ENCODE data around the gene CABLES1.

GRCh38 chr18:23291456-23292205, 156.3 kb downstream of the CABLES1 start:
- TF ChIP-seq CTCF (tag by site-specific recombination; IDR thresholded peaks at IDR 0.05) (no peak), ZBTB21 (tag by site-specific recombination; IDR thresholded peaks at IDR 0.05) (no peak), YY1 (tag by site-specific recombination; IDR thresholded peaks at IDR 0.05) (no peak)
